Epithelial cell of proximal tubule (primary cell): ENCODE measurements around the gene ETS1. TPM values are rescaled to one million over a fixed set of nuclear protein-coding genes. Genes with fewer than 3 reads are reported as not detected.

Source experiments
- DNase-seq: peaks from one replicate; pipeline ENCODE4 v3.0.0-alpha.2; 2011; ENCODE audit warnings: low read depth
- H3K4me3 ChIP-seq: 2 replicates; pipeline ENCODE4 v1.5.1; 2011; ENCODE audit warnings: low read depth, mild to moderate bottlenecking, low read length
- CTCF ChIP-seq: conservative IDR thresholded peaks from 2 replicates; pipeline ENCODE4 v1.5.1; 2012; ENCODE audit warnings: low read depth, mild to moderate bottlenecking, low read length
- total RNA-seq: library from RNA; depleted of rRNA; stranded (reverse); fragments of >200 nt; gene quantifications from 2 replicates; pipeline ENCODE4 v1.2.3, GENCODE V29; 2015

ETS1 gene
- total RNA-seq, 1 donor from 2014 or later = 76.5 TPM

DNA sequence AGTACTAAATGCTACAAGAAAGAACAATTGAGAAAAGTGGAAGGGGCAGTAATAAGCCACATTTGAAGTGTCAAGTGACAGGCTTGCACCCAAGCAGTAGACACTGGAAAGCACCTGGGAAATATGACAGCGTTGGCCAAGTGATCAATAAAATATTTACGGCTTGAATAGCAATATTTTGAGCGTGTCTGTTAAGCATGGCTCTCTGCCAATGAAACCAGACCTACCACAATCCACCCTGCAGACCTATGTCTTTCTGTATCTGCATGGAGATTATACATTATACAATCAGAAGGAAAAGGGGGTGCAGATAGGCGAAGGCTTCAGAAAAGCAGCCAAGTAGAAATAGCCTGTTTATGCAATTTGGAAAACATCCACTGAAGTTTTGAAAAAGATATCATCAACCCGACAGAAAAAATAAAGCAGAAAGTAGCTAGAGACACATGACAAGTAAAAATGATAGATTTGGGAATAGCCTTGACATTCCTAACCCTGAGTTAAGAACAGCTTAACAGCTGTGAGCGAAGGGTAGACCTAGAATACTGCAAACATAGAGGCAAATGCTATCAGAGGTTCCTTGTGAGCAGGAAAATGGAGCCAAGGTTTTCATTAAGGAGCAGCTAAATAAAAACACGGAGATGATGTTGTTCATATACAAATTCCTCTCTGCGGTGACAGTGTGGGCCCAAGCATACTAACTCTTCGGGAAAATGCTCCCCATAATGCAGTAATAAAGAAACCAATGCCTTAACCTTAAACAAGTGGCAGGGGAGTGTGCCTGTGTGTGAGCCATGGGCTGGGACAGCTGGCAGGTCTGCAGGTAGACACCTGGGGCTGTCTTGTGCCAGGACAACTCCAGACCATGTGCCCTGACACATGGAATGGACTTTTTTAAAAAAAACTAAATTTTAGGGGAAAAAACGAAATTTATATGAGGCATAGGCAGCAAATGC is 71.3 kb downstream of the ETS1 start:
- DNase-seq = no peak
- TF ChIP-seq CTCF = no peak
- no peak overlapping the region for H3K4me3 ChIP-seq

- no peak overlapping the region for H3K4me3 ChIP-seq
- TF ChIP-seq CTCF = no peak
- no peak for DNase-seq
These were observed 72.3 kb downstream of the ETS1 start for GRCh38 chr11:128515086-128515485.

DNA sequence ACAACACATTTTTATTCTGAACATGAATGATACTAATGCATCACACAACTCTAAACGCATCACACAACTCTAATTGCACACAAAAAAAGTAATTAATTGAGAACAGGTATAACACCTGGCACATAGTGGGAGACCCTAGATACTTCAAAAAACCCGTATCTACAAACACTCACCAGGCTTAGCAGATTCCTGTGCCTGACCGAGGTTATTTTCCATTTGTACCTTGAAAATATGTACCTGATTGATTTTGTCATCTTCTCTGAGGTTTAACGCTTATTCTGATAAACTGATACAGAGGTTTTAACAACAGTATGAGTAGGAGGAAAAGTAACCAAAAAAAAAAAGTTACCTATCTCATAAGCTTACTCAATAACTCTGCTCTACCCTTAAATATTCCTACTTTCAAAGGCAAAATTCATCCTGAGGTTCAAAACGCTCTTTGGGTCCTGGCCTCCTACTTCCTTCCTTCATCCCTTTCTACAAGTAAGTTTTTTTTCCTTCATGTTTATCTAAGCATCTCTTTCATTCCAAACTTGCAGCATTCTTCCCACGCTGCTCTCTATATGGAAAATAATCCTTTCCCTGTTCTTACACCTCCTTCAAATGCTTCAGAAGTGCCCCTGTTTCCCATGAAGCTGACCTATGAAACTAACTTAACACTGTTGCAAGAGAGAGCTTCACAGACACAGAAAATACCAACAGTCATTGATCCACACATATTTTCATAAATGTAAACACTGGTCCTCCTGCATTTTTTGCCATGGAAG is 73.3 kb downstream of the ETS1 start:
- DNase-seq = no peak
- TF ChIP-seq CTCF = no peak
- no peak overlapping the region for H3K4me3 ChIP-seq

DNA sequence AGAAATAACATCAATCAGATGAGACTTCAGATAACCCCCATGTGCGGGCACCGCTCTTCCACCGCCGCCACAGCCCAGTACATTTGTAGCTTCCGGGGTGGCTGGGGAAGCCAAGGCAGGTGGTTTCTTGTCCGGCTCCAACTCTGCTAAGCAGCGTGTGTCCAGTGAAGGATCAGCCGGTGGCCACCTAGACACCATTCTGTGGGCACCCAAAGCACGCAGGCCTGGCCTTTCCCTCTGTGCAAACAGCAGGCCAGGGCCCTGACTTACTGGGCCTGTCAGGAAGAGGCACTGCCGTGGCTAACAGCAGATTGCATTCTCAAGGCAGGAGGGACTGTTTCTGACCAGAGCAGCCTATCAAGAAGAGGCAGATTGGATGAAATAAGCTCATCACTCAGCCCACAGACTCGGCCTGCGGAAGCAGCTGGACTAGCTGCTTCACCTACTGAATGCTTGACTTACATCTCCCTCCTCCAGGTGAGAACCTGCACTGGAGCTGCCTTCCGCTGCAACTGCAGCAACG is 74.8 kb downstream of the ETS1 start:
- no peak for TF ChIP-seq CTCF
- no peak for DNase-seq

GRCh38 chr11:128511712-128512111 is 75.6 kb downstream of the ETS1 start:
- DNase-seq = no peak
- no peak for TF ChIP-seq CTCF
- no peak overlapping the region for H3K4me3 ChIP-seq

More for the DNA sequence above, 74.8 kb downstream of the ETS1 start:
- H3K4me3 ChIP-seq = no peak overlapping the region

DNA sequence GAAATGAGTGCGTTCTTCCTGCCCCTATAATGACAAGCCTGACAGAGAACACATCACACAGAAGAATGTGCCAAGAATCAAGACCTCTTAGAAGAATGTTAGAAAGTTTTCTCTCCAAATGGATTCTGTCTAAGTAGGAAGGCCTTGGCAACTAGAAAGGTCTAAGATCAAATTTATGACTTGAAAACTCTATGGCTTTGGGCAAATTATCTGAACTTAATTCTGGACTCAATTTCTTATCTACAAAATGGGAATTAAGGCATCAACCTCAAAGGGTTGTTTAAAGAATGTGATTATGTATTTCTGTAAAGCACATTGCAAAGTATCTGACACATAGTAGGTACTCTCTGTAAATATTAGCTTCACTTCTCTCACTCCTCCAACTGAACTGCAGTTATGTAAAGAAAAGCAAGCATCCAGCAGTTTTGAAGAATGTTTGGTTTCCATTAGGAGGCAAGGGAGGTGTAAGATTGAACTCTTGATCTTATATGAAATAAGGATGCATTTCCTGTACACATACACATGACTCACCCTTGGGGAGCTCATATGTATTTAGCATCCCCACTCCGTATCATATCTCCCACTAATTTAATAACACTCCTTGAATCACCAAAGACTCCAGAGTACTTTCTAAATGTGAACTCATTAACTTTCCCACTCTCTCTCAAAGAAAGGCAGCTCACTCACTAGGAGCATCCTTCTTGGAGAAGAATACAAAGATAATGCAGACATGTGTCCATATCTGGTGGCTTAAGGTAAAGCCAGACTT is 77.6 kb downstream of the ETS1 start:
- DNase-seq = no peak
- TF ChIP-seq CTCF = no peak
- H3K4me3 ChIP-seq = no peak overlapping the region
